Upper lobe of right lung (tissue), 1 donor: Measurements from ENCODE around the gene STAT1. TPM values are rescaled to one million over a fixed set of nuclear protein-coding genes. Genes with fewer than 3 reads are reported as not detected.

Experiments used
- ATAC-seq: fragments of 200-7000 bp; cut with Tn5 transposase; one replicate; pipeline ENCODE4 v1.9.1; 2020; ENCODE audit warnings: mild to moderate bottlenecking, moderate library complexity
- DNase-seq: peaks from one replicate; pipeline ENCODE4 v3.0.0-alpha.2; 2020
- H3K27ac ChIP-seq: fragments of 200-600 bp; one replicate; pipeline ENCODE4 v1.8.0; 2022
- H3K27me3 ChIP-seq: fragments of 200-600 bp; one replicate; pipeline ENCODE4 v1.8.0; 2022; ENCODE audit warnings: mild to moderate bottlenecking
- H3K36me3 ChIP-seq: fragments of 200-600 bp; one replicate; pipeline ENCODE4 v1.8.0; 2022
- H3K4me1 ChIP-seq: fragments of 200-600 bp; one replicate; pipeline ENCODE4 v1.8.0; 2022
- H3K4me3 ChIP-seq: fragments of 200-600 bp; one replicate; pipeline ENCODE4 v1.8.0; 2022; ENCODE audit warnings: mild to moderate bottlenecking
- H3K9me3 ChIP-seq: fragments of 200-600 bp; one replicate; pipeline ENCODE4 v1.8.0; 2022
- intact Hi-C: fragments of 100-400 bp; cut with DNase I; formaldehyde crosslinking; loops from one replicate; pipeline ENCODE4 v1.11.0; 2022
- total RNA-seq: library from RNA; stranded (reverse); fragmentation: NEBNext Ultra II Directional; extraction: Animal tissue kit (Norgen Biotek cat#: 25700); gene quantifications from one replicate; pipeline ENCODE4 v1.2.1, GENCODE V29; 2021
- TF ChIP-seq, protein P1 (sequence below): fragments of 200-600 bp; IDR thresholded peaks from one replicate; pipeline ENCODE4 v1.8.0; 2022; ENCODE audit warnings: antibody characterized with exemption
- donor health status: DM: no; HTN: yes; CAD: no; lungs with severe emphysema.

Gene STAT1
- total RNA-seq, 1 donor from 2014 or later = 98.6 TPM

DNA sequence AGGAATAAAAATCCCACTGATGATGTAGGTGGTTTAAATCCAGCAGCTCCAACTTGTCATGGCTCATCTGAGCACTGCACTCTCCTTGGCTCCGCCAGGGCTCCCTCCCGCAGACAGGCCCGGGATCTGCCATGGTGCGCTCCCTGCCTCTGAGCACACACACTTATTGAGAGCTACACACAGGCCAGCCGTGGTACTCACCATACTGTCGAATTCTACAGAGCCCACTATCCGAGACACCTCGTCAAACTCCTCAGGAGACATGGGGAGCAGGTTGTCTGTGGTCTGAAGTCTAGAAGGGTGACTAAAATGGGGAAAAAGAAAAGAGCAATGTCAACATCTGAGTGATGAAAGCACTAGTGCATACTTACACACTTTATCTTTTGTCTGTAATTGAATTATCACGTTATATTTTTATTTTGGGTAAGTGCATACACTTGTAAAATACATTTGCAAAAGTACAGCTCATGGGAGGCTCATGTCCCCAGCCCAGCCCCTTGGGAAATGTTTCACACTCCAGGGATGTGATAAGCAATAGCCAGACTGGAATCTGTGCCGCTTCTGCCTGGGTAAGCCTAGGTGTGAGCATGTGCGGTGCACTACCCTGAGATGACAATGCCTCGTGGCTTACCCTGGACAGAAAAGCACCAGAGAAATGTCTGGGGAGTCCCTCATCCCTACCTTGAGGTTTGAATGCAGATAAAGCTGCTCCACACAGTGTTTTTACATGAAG, 39.2 kb downstream of the STAT1 start:
- peaks cover 38% of the 10 kb centered on the region for H3K4me1 ChIP-seq
- H3K9me3 ChIP-seq = no peaks in the 10 kb centered on the region
- H3K4me3 ChIP-seq = no peak overlapping the region
- H3K27me3 ChIP-seq = no peaks in the 10 kb centered on the region
- no peak for DNase-seq
- peaks cover 98% of the 10 kb centered on the region for H3K36me3 ChIP-seq
- ATAC-seq = peak; percentile 51
- intact Hi-C loops = no loop called here
- peak overlapping the region; percentile 15 for H3K27ac ChIP-seq
- TF ChIP-seq, protein P1, sequence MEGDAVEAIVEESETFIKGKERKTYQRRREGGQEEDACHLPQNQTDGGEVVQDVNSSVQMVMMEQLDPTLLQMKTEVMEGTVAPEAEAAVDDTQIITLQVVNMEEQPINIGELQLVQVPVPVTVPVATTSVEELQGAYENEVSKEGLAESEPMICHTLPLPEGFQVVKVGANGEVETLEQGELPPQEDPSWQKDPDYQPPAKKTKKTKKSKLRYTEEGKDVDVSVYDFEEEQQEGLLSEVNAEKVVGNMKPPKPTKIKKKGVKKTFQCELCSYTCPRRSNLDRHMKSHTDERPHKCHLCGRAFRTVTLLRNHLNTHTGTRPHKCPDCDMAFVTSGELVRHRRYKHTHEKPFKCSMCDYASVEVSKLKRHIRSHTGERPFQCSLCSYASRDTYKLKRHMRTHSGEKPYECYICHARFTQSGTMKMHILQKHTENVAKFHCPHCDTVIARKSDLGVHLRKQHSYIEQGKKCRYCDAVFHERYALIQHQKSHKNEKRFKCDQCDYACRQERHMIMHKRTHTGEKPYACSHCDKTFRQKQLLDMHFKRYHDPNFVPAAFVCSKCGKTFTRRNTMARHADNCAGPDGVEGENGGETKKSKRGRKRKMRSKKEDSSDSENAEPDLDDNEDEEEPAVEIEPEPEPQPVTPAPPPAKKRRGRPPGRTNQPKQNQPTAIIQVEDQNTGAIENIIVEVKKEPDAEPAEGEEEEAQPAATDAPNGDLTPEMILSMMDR = no peak

DNA sequence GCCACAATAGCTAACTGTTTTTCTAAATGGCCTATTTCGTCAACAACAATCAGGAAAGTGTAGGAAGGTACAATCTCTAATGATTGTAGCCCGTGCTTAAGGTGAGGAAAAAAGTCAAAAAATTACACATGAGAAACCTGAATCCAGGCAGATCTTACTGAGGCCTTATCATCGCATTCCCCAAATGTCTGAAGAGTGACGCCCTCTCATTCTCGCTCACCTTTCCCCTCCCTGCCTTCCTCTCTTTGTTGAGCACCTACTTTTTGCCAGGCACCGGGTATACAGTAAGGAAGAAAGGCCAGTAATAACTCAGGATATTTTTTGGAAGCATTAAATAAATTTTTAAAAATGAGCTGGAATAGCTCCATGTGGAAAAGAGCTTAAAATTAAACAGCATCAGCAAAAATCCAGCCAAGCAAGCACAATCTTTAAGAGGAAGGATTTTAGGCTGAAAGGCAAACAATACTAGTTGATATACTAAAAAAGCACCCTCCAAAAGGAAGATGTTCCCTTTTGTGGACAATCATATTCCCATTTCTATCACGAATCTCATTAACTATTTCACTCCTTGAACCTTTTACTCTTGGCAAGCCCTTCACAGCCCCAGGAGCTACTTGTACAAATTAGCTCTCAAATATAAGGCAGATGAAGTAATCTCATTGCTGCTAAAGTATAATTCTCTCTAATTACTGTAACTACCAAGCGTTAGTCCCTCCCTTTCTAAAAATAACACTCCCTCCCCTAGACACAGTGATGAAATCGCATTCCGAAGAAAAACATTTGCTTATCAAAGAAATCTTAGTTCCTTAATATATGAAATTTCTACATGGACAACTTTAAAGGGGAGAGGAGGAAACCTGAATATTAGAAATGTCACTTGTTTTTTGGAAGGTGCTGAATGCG, 40.0 kb downstream of the STAT1 start:
- no peak for DNase-seq
- TF ChIP-seq, protein P1 = no peak
- peak; percentile 25 for ATAC-seq
- H3K4me1 ChIP-seq = peaks cover 30% of the 10 kb centered on the region
- peaks cover 99% of the 10 kb centered on the region for H3K36me3 ChIP-seq
- H3K27ac ChIP-seq = peak overlapping the region; percentile 15
- H3K27me3 ChIP-seq = no peaks in the 10 kb centered on the region
- no peaks in the 10 kb centered on the region for H3K9me3 ChIP-seq
- intact Hi-C loops = no loop called here
- no peak overlapping the region for H3K4me3 ChIP-seq

DNA sequence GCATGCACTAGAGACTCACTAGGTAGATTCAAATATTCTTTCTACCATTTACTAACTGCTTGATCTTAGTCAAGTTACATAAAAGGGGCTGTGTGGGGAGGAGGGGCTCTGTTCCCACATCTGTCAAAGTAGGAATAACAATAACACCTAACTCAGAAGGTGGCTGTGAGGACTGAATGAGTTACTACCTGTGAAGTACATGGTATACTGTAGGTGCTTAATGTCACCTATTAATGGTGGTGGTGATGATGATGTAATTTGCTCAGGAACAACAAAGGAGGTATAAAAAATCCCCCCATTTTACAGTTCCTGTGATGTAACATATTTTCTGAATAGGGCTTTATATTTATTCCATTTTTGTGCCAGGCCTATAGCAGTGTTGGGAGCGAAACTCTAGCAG, 40.7 kb downstream of the STAT1 start:
- peak overlapping the region; percentile 15 for H3K27ac ChIP-seq
- TF ChIP-seq, protein P1 = no peak
- intact Hi-C loops = no loop called here
- H3K4me1 ChIP-seq = peaks cover 30% of the 10 kb centered on the region
- H3K9me3 ChIP-seq = no peaks in the 10 kb centered on the region
- peaks cover 99% of the 10 kb centered on the region for H3K36me3 ChIP-seq
- no peak overlapping the region for H3K4me3 ChIP-seq
- DNase-seq (no peak), ATAC-seq (no peak)
- no peaks in the 10 kb centered on the region for H3K27me3 ChIP-seq

DNA sequence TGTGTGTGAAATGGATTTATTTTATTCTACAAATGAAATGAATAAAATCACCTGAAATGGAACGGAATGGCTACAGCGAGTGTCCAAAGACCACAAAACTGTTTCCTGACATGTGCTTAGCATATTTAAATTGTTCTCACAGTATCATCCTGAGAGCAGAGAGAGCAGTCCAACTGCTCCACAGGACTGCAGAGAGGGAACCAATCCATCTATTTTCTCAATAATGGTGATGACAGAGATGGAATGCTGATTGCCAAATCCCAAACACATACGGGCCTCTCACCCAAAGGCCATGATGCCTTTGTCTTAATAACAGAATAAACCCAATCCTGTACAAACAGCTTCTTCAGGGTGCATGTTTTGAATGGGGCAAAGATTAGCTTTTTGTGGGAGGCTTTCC, 41.1 kb downstream of the STAT1 start:
- ATAC-seq (no peak), DNase-seq (no peak)
- Histone ChIP-seq H3K27me3 (no peaks in the 10 kb centered on the region), H3K4me3 (no peak overlapping the region), H3K9me3 (no peaks in the 10 kb centered on the region), H3K36me3 (peaks cover 99% of the 10 kb centered on the region), H3K27ac (no peak overlapping the region), H3K4me1 (peaks cover 30% of the 10 kb centered on the region)
- TF ChIP-seq, protein P1 = no peak
- intact Hi-C loops = no loop called here

DNA sequence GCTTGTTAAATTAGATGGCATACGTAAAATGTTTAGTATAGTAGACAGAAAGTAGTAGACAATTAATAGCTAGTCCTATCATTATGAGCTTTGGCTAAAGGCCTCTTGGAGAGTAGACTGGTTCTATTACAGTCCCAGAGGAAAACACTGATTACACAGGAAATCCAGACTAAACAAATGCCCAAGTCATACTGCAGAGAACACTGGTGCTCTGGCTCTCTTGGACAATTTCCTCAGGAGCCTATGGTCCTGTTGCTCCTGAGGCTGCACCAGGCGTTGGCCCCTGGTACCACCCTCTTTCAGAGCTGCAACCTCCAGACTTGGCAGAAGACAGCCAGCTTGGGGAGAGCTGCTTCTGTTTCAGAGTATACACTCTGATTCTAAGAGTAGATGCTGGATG, 41.8 kb downstream of the STAT1 start:
- H3K4me3 ChIP-seq = no peak overlapping the region
- no peak overlapping the region for H3K27ac ChIP-seq
- intact Hi-C loops = no loop called here
- TF ChIP-seq, protein P1 = no peak
- H3K4me1 ChIP-seq = peaks cover 30% of the 10 kb centered on the region
- H3K36me3 ChIP-seq = peaks cover 97% of the 10 kb centered on the region
- ATAC-seq = peak; percentile 41
- DNase-seq = no peak
- H3K27me3 ChIP-seq = no peaks in the 10 kb centered on the region
- H3K9me3 ChIP-seq = no peaks in the 10 kb centered on the region
